GM18505 (cell line): ENCODE data around the gene DLG1.

Experiments
- ATAC-seq: cut with Tn5 transposase; IDR thresholded peaks from one replicate; pipeline ENCODE4 v1.9.1; 2021; ENCODE audit not compliant: unreplicated experiment
- POLR2A ChIP-seq: IDR thresholded peaks from 4 replicates; pipeline ENCODE4 v1.6.1; 2011; ENCODE audit warnings: borderline replicate concordance; ENCODE audit not compliant: insufficient read depth, insufficient read length; ENCODE audit errors: extremely low read depth

Gene DLG1

GRCh38 chr3:196995646-196996355, 302.6 kb downstream of the DLG1 start:
- no peak for TF ChIP-seq POLR2A
- no peak for ATAC-seq

DNA sequence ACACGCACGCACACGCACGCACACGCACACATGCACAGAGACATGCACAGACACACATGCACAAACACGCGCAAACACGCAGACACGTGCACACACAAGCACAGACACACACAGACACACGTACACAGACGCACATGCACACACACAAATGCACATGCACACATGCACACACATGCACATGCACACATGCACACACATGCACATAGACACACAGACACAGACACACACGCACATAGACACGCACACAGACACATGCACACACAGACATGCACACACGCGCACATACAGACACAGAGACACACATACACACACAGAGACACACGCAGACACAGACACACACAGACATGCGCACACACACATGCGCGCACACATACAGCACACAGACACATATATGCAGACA, 303.4 kb downstream of the DLG1 start:
- no peak for ATAC-seq
- no peak for TF ChIP-seq POLR2A

DNA sequence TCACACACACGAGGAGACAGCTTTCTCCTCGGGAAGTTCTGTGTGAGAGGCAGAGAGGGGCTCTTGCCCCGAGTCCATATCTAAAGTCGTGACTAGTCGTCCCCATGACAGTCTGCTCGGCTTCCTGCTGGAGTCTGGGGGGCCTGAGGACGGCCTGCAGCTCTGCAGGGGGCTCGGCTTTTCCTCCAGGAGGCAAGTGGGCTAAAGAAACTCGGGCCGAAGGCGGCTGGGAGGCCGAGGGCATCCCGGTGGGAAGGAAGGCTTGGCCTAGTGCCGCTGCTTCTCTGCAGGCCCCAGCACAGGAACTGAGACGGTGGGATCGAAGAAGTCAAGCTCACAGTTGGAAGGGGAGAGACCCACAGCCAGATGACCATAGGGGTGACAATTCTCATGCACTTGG, 304.4 kb downstream of the DLG1 start:
- ATAC-seq, result no peak
- no peak for TF ChIP-seq POLR2A
